ENCODE measurements around the gene AMPH.

The AMPH gene

GRCh38 chr7:38658921-38659320 lies 27.7 kb upstream of the AMPH start:
- TF ChIP-seq CTCF (IDR thresholded peaks at IDR 0.05; ENCODE audit: borderline replicate concordance, insufficient read depth, low read depth, low read length), result no peak

GRCh38 chr7:38656968-38657367 lies 25.8 kb upstream of the AMPH start:
- no peak for TF ChIP-seq CTCF (IDR thresholded peaks at IDR 0.05; ENCODE audit: borderline replicate concordance, insufficient read depth, low read depth, low read length)
- no peak overlapping the region for H3K4me3 ChIP-seq (ENCODE audit: low read depth, low read length)

More at GRCh38 chr7:38658921-38659320, 27.7 kb upstream of the AMPH start:
- no peak overlapping the region for H3K4me3 ChIP-seq (ENCODE audit: low read depth, low read length)

GRCh38 chr7:38655833-38656774 lies 24.9 kb upstream of the AMPH start:
- TF ChIP-seq CTCF (IDR thresholded peaks at IDR 0.05; ENCODE audit: borderline replicate concordance, insufficient read depth, low read depth, low read length), result no peak
- H3K4me3 ChIP-seq (ENCODE audit: low read depth, low read length), result no peak overlapping the region

- no peak for TF ChIP-seq CTCF (IDR thresholded peaks at IDR 0.05; ENCODE audit: borderline replicate concordance, insufficient read depth, low read depth, low read length)
- no peak overlapping the region for H3K4me3 ChIP-seq (ENCODE audit: low read depth, low read length)
Measured at GRCh38 chr7:38637957-38638356, 6.8 kb upstream of the AMPH start.

GRCh38 chr7:38632411-38632810 lies 1.2 kb upstream of the AMPH start:
- no peak overlapping the region for H3K4me3 ChIP-seq (ENCODE audit: low read depth, low read length)
- no peak for TF ChIP-seq CTCF (IDR thresholded peaks at IDR 0.05; ENCODE audit: borderline replicate concordance, insufficient read depth, low read depth, low read length)

GRCh38 chr7:38629651-38630510 lies 1.3 kb downstream of the AMPH start:
- no peak for TF ChIP-seq CTCF (IDR thresholded peaks at IDR 0.05; ENCODE audit: borderline replicate concordance, insufficient read depth, low read depth, low read length)
- H3K4me3 ChIP-seq (ENCODE audit: low read depth, low read length), result no peak overlapping the region

Measured in GM12875 (cell line).